DMS 273 treated with DMSO at 0.1 percent for 48 hours (cell line): ENCODE measurements around the gene STRA8.

Experiments used
- DNase-seq: peaks from one replicate; lab custom pipeline; 2025; lab: John Stamatoyannopoulos, UW

STRA8 gene

GRCh38 chr7:135233570-135233969 is at the start of gene STRA8:
STRA8 (plus strand) TSS chr7:135233838; CDS start chr7:135240525, 6,687 bp downstream.
- no peak for DNase-seq

GRCh38 chr7:135184254-135184841 is 49.3 kb upstream of the STRA8 start:
- DNase-seq, result no peak

GRCh38 chr7:135185471-135186260 is 48.0 kb upstream of the STRA8 start:
- DNase-seq, result no peak

GRCh38 chr7:135186261-135186540 is 47.4 kb upstream of the STRA8 start:
- no peak for DNase-seq

GRCh38 chr7:135186841-135187253 is 46.8 kb upstream of the STRA8 start:
- no peak for DNase-seq

GRCh38 chr7:135188298-135188984 is 45.2 kb upstream of the STRA8 start:
- DNase-seq, result no peak

GRCh38 chr7:135189221-135189662 is 44.4 kb upstream of the STRA8 start:
- DNase-seq, result no peak

- no peak for DNase-seq
These were observed 43.7 kb upstream of the STRA8 start for GRCh38 chr7:135189961-135190360.

GRCh38 chr7:135190703-135191102 is 42.9 kb upstream of the STRA8 start:
- DNase-seq, result no peak

GRCh38 chr7:135192914-135193536 is 40.6 kb upstream of the STRA8 start:
- DNase-seq, result no peak

- DNase-seq, result no peak
These were observed 40.0 kb upstream of the STRA8 start for GRCh38 chr7:135193615-135194081.

- no peak for DNase-seq
These were observed 39.0 kb upstream of the STRA8 start for GRCh38 chr7:135194494-135195095.

- no peak for DNase-seq
These were observed 38.5 kb upstream of the STRA8 start for GRCh38 chr7:135195156-135195555.

- DNase-seq, result no peak
These were observed 37.5 kb upstream of the STRA8 start for GRCh38 chr7:135195968-135196629.

- no peak for DNase-seq
These were observed 36.3 kb upstream of the STRA8 start for GRCh38 chr7:135197343-135197742.

GRCh38 chr7:135197906-135198655 is 35.6 kb upstream of the STRA8 start:
- DNase-seq, result no peak

GRCh38 chr7:135199439-135199838 is 34.2 kb upstream of the STRA8 start:
- no peak for DNase-seq

- DNase-seq, result no peak
These were observed 32.8 kb upstream of the STRA8 start for GRCh38 chr7:135200821-135201331.

GRCh38 chr7:135201350-135201749 is 32.3 kb upstream of the STRA8 start:
- DNase-seq, result no peak

- no peak for DNase-seq
These were observed 29.3 kb upstream of the STRA8 start for GRCh38 chr7:135204341-135204749.

- no peak for DNase-seq
These were observed 28.8 kb upstream of the STRA8 start for GRCh38 chr7:135204876-135205275.
